ENCODE results near the gene RPAP2.

RPAP2 gene

GRCh38 chr1:92439291-92439690 lies 140.4 kb downstream of the RPAP2 start:
- Mint-ChIP-seq H3K4me3 (no peak overlapping the region), H3K4me1 (ENCODE audit: low read depth) (peaks cover 16% of the 10 kb centered on the region), H3K36me3 (ENCODE audit: low read depth) (peaks cover 1% of the 10 kb centered on the region), H3K27ac (peak overlapping the region; percentile 68), H3K9me3 (peaks cover 4% of the 10 kb centered on the region), H3K27me3 (ENCODE audit: low read depth) (no peaks in the 10 kb centered on the region)

GRCh38 chr1:92441316-92441696 lies 142.4 kb downstream of the RPAP2 start:
- Mint-ChIP-seq H3K27ac (no peak overlapping the region), H3K4me3 (no peak overlapping the region), H3K36me3 (ENCODE audit: low read depth) (no peaks in the 10 kb centered on the region), H3K9me3 (no peaks in the 10 kb centered on the region), H3K4me1 (ENCODE audit: low read depth) (peaks cover 20% of the 10 kb centered on the region), H3K27me3 (ENCODE audit: low read depth) (peaks cover 3% of the 10 kb centered on the region)

- H3K9me3 Mint-ChIP-seq, result no peaks in the 10 kb centered on the region
- H3K27me3 Mint-ChIP-seq (ENCODE audit: low read depth), result peaks cover 7% of the 10 kb centered on the region
- H3K36me3 Mint-ChIP-seq (ENCODE audit: low read depth), result no peaks in the 10 kb centered on the region
- no peak overlapping the region for H3K4me3 Mint-ChIP-seq
- H3K27ac Mint-ChIP-seq, result no peak overlapping the region
- peaks cover 23% of the 10 kb centered on the region for H3K4me1 Mint-ChIP-seq (ENCODE audit: low read depth)
Measured at GRCh38 chr1:92441697-92442342, 143.0 kb downstream of the RPAP2 start.

- H3K9me3 Mint-ChIP-seq, result no peaks in the 10 kb centered on the region
Measured at GRCh38 chr1:92442351-92442750, 143.5 kb downstream of the RPAP2 start.

GRCh38 chr1:92443893-92444292 lies 145.0 kb downstream of the RPAP2 start:
- Mint-ChIP-seq H3K36me3 (ENCODE audit: low read depth) (no peaks in the 10 kb centered on the region), H3K27me3 (ENCODE audit: low read depth) (peaks cover 8% of the 10 kb centered on the region), H3K4me3 (no peak overlapping the region), H3K9me3 (no peaks in the 10 kb centered on the region), H3K4me1 (ENCODE audit: low read depth) (peaks cover 21% of the 10 kb centered on the region), H3K27ac (no peak overlapping the region)

More at GRCh38 chr1:92442351-92442750, 143.5 kb downstream of the RPAP2 start:
- Mint-ChIP-seq H3K4me1 (ENCODE audit: low read depth) (peaks cover 25% of the 10 kb centered on the region), H3K4me3 (no peak overlapping the region), H3K27ac (no peak overlapping the region), H3K27me3 (ENCODE audit: low read depth) (peaks cover 7% of the 10 kb centered on the region), H3K36me3 (ENCODE audit: low read depth) (no peaks in the 10 kb centered on the region)

- Mint-ChIP-seq H3K36me3 (ENCODE audit: low read depth) (no peaks in the 10 kb centered on the region), H3K4me1 (ENCODE audit: low read depth) (peaks cover 20% of the 10 kb centered on the region), H3K27ac (no peak overlapping the region), H3K9me3 (no peaks in the 10 kb centered on the region), H3K27me3 (ENCODE audit: low read depth) (peaks cover 12% of the 10 kb centered on the region), H3K4me3 (no peak overlapping the region)
Measured at GRCh38 chr1:92444351-92444750, 145.5 kb downstream of the RPAP2 start.

GRCh38 chr1:92445865-92446264 lies 147.0 kb downstream of the RPAP2 start:
- no peak overlapping the region for H3K27ac Mint-ChIP-seq
- no peaks in the 10 kb centered on the region for H3K9me3 Mint-ChIP-seq
- peaks cover 12% of the 10 kb centered on the region for H3K27me3 Mint-ChIP-seq (ENCODE audit: low read depth)

GRCh38 chr1:92446546-92446945 lies 147.7 kb downstream of the RPAP2 start:
- Mint-ChIP-seq H3K27ac (no peak overlapping the region), H3K36me3 (ENCODE audit: low read depth) (no peaks in the 10 kb centered on the region), H3K4me1 (ENCODE audit: low read depth) (peaks cover 19% of the 10 kb centered on the region), H3K27me3 (ENCODE audit: low read depth) (peaks cover 12% of the 10 kb centered on the region), H3K4me3 (no peak overlapping the region), H3K9me3 (no peaks in the 10 kb centered on the region)

More at GRCh38 chr1:92445865-92446264, 147.0 kb downstream of the RPAP2 start:
- Mint-ChIP-seq H3K36me3 (ENCODE audit: low read depth) (no peaks in the 10 kb centered on the region), H3K4me3 (no peak overlapping the region), H3K4me1 (ENCODE audit: low read depth) (peaks cover 19% of the 10 kb centered on the region)

- Mint-ChIP-seq H3K4me1 (ENCODE audit: low read depth) (peaks cover 19% of the 10 kb centered on the region), H3K27ac (no peak overlapping the region), H3K9me3 (no peaks in the 10 kb centered on the region), H3K27me3 (ENCODE audit: low read depth) (peaks cover 12% of the 10 kb centered on the region), H3K4me3 (no peak overlapping the region), H3K36me3 (ENCODE audit: low read depth) (no peaks in the 10 kb centered on the region)
Measured at GRCh38 chr1:92447033-92447681, 148.3 kb downstream of the RPAP2 start.

GRCh38 chr1:92447976-92448375 lies 149.1 kb downstream of the RPAP2 start:
- H3K27ac Mint-ChIP-seq, result no peak overlapping the region
- H3K9me3 Mint-ChIP-seq, result no peaks in the 10 kb centered on the region
- peaks cover 12% of the 10 kb centered on the region for H3K27me3 Mint-ChIP-seq (ENCODE audit: low read depth)
- peaks cover 19% of the 10 kb centered on the region for H3K4me1 Mint-ChIP-seq (ENCODE audit: low read depth)
- H3K36me3 Mint-ChIP-seq (ENCODE audit: low read depth), result no peaks in the 10 kb centered on the region
- H3K4me3 Mint-ChIP-seq, result no peak overlapping the region

All from T-helper 1 cell treated with Interleukin-12 subunit alpha and Interleukin-12 subunit beta and Interleukin-4 antibody, amounts not matched to agents 30 μg/mL and 1 μg/mL, for 36 hours (primary cell).